GM19467 (cell line): ENCODE results near the gene MGMT.

Experiments used
- ATAC-seq: cut with Tn5 transposase; IDR thresholded peaks from one replicate; pipeline ENCODE4 v1.9.1; 2021; ENCODE audit warnings: mild to moderate bottlenecking, moderate library complexity; ENCODE audit not compliant: unreplicated experiment

Gene MGMT

DNA sequence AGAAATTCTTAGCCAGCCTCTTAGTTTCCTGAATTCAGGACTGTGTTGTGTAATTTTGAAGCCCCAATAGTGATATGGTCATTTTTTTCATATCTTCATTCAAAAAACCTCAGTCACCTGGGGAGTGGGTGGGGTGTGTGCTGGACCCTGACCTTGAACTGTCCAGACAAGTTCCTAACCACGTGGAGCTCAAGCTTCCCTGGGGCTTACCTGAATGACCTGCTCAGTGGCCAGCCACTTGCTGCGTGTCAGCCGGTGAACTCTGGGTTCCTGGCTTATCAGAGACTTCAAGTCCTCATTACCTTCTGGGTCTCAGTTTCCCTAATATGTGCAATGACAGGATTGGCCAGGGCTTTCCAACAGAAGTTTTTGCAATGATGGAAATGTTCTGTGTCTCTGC lies 27.1 kb downstream of the MGMT start:
- ATAC-seq = no peak

DNA sequence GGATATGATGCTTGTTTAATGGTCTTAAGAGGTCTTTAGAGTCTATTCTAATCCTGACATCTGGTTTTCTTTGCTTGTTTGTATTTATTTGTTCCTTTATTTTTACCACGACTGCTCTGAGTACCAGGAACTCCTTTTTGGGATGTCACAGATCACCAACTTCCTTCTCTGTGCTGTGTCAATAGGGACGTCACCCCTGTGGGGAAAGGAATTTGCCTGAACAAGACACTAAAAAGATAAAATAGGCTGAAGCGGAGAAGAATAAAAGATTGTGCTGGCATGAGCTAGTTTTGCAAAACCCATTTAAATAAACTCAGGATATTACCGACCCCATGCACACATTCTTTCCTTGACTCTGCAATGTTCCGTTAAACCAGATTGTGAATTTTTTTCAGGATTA lies 27.7 kb downstream of the MGMT start:
- ATAC-seq = no peak

DNA sequence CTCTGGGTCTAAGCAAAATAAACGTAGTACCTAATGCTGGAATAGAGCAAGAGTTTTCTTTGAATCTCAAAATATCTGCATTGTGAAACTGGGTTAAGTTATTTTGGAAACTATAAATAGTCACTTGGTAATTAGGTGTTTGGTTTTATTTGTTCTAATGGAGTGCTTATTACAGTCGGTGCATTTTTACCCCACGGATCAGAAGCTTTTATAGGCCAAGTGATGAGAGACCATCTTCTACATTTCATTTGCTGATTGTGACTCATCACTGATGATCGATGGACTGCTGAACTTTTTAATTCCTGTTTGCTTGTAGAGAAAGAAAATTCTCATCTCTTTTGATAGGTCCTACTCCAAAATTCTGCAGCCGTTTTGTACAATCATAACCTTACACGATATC lies 28.2 kb downstream of the MGMT start:
- ATAC-seq = no peak

DNA sequence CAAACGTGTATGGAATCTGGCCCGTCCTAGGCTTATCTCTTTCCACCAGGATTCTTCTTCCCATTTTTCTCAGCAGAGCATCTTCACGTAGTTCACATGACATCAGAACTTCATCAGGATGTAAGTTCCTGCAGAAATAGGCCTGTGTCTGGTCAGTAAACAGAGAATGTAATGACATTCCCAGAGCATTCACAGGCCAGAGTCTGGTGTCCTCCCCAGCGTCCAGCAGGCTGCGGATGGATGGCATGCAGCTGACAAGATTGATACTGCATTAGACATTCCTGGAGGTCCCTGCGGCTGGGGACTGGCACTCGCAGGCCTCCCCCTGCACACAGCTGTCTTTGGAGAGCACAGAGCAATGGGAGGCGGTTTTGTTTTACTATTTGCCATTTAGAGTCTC lies 28.7 kb downstream of the MGMT start:
- ATAC-seq = no peak

DNA sequence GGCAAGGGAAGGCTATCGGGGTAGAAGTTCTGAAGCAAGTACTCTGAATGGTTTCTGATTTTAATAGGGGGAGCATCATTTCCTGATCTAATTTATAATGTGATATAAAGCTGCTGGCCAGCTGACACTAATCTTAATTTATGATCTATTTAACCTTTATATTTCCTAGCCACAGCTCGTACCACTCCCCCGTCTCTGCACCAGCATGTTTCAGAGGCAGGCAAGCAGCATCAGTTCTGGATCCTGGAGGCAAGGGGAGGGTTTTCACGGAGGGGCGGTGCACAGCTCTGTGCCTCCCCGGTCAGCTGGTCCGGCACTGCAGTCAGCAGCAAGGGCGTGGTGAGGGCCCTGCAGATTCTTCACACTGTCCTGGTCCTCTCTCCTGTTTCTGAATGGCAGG lies 30.0 kb downstream of the MGMT start:
- ATAC-seq = no peak

DNA sequence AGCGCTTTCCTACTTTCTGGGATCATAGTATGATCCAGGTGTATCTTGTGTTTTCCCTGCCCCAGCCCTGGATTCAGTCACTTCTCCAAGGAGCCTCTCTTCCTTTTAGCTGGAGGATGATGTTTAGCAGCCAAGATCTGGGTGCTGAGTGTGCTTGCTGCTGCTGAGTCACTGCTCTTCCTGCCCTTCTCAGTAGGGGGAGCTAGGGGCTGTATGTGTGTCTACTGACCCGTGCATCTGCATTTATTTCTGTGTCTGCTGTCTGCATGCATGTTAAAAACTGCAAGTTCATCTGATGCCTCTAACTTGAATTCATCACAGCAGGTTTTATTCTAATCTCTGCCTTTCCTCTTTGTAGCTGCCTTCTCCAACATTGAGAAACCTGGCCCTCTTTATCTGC lies 31.6 kb downstream of the MGMT start:
- ATAC-seq = no peak

DNA sequence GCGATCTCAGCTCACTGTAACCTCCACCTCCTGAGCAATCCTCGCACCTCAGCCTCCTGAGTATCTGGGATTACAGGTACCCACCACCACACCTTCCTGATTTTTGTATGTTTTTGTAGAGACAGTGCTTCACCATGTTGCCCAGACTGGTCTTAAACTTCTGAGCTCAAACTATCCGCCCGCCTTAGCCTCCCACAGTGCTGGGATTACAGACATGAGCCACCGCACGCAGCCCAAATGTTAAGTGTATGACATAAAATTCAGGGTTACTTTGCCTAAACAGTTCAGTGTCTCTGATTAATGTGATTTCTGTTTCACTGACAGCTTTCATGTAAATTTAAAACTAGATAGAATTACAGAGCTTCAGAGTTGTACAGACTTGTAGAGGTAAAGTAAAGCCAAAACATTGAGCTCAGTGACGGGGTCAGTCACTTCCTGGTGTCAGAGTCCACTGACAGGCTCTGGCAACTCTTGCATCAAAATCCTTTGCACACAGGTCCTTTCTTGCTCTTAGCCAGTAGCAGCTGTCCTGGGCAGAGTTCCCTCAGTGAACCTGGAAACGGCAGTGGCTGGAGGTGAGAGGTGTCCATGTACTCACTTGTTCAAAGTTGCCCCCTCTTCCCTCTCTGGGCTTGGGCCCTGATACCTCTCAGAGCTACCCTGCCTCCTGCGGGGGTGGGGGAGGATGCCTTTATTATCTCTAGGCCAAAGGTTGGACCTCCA lies 33.7 kb downstream of the MGMT start:
- no peak for ATAC-seq

DNA sequence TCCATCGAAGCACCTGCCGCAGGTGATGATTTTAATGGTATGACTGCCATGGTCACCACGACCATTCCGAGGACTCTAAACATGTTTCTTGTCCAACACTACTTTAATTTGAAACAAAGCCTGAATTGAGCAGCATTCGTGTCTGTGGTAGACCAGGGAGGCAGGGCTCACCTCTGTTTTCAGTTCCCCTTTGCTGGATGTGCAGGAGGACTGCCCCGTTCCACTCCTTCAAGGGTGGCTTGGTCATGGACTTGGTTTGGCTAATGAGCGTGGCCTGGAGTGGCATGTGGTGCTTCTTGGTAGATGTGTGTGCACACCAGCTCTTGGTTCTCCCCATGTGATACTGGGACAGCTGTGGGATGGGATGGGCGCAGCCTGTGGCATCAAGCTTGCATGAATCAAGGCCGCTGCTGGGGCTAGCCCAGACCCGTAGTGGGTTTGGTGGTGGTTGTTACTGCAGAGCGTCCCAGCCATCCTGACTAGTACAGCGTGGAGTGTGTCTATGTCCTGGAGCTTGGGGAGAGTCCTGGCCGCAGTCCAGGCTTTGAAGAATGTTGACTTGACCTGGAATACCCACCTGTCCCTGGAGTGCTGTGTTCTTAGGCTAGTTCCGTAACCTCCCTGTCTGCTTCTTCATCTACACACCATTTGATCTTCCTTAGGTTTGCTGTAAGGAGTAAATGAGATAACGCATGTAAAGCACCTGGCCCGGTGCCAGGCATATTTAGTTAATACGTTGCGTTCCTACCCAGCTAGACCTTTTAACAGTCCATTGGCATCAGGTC lies 34.8 kb downstream of the MGMT start:
- ATAC-seq = peak; percentile 66

DNA sequence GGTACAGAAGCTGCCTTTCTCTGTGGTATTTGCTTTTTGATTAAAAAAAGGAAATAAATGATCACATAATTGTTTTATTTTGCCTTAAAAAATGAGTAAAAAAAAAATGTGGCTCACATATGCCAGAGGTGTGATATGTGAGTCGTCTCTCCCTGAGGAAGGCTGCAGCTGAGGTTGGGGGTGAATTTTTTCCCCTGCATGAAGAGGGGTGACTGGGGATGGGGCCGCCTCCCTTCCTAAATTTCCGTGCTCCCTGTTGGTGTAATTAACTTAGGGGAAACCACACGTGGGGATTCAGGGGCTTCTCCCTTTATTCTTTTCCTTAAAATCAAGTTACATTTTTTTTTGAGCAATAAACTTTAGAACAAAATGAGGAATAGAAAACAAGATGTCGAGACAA lies 35.4 kb downstream of the MGMT start:
- no peak for ATAC-seq

DNA sequence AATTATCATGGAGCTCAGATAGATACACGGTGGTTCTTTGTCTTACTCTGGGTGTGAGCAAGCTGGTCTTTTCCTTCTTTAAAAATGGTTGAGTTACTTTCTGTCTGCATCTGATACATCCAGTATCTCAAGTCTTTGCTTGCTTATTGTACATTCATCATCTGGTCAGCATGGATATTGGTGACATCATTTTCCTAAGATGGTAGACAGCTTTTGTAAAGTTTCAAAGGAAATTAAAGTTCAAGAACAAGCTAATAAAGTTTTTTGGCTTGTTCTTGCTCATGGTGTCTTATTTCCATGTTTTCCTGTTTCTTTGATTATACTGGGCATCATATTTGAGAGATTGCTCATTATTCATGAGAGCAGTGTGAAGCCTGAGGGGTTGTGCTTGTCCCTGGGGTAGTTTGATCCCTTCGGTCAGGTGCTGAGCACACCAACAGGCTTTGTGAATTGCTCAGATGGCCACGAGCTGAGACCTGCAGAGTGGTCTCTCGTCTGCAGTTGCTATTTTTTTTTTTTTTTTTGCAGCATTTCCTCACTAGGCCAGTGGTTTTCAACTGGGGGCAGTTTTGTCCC lies 38.5 kb downstream of the MGMT start:
- ATAC-seq = no peak

DNA sequence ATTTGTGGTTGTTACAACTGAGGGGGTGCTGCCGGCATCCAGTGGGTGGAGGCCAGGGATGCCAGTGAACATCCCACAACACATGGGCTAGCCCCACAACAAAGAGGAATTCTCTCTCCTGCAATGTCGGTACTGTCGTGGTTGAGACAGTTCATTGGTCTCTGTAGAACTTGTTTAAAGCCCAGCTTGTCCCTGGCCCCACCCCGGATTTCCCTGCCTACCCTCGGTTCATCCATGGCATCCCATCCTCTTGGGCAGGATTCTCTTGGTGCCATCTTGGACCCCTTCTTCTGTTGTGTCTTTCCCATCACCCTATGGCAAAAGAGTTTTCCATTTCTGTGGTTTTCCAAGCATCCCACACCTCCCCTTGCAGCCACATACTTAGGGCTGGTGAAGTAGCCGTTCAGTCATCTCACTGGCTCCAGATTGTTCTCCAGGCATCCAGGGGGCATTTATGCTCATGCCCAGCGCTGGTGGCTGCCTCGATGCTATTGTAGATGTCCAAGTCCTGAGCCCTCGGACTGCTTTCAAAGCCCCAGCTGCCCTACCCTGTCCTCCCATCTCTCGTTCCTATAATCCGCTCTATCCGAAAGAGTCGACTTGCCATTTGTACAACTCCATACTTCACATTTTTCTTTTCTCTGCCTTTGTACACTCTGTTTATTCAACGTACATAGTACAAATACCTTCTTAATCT lies 39.2 kb downstream of the MGMT start:
- no peak for ATAC-seq

DNA sequence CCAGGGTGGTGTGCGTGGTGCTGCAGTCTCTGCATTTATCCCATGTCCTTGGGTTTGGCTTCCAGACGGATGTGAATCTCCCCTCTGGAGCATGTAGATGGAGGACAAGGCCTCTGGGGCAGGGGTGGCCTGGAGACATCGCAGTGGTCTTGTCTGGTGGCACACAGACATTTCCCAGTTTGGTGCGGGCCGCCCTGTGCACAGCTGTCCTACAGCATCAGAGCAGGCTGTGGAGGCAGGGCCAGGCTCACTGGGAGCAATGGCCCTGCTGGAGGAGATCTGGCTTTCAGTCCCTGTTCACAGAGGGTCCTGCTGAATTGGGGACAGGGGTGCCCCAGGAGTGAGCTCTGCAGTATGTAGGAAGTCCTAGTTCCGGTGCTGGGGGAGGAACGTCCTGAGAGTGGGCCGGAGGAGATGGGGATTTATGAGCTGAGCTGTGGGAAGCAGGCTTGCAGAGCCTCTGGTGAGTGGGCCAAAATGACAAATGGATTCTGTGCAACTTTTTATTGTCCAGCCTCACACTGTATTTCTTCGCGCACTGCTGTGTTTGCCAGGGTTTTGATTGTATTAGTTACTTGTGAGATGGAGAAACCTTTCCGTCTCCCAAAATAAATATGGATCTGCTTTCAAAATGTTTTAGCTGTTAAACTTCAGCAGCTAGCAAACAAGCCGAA lies 40.3 kb downstream of the MGMT start:
- no peak for ATAC-seq

DNA sequence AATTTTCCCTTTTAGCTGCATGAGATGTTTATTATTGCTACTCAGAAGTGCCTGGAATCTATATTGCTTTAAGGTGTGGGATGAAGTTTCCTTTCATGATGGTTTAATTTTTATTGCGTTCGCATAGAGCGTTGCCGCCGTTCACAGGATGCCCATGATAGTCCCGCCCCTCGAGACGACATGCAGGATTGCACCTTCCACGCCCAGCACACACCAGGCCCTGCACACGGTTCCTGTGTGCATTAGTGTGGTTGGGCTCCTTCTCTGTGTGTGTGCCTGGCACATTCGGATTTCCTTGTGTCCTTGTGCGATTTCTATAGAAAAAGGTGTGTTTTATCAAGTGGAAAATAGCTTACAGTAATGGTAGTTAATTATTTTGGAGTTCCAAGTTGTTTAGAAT lies 42.1 kb downstream of the MGMT start:
- ATAC-seq = no peak

DNA sequence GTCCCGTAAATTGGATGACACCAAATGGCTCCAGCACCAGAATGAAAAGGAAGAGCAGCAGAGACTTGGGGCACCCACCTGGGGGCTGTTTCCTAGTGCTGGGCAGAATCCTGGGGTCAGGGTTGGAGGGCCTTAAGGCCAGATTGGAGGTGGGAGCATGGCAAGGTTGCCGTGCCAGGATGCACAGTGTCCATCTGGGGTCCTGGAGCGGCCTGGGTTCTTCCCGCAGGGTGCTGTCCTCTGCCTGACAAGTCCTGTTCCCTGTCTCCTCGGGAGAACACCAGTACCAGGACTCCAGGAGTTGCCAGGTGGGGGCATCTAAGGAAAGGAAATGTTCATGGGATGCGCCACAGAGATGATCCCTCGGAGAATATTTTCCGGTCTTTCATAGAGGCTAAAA lies 42.8 kb downstream of the MGMT start:
- ATAC-seq = no peak

DNA sequence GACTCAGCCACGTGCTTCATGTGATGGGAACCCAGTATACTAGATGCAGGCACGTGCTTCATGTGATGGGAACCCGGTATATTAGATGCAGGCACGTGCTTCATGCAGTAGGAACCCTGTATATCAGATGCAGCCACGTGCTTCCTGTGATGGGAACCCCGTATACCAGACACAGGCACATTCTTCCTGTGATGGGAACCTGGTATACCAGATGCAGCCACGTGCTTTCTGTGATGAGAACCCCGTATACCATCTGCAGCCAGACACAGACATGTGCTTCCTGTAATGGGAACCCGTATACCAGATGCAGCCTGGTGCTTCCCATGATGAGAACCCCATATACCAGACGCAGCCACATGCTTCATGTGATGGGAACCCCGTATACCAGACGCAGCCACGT lies 44.0 kb downstream of the MGMT start:
- ATAC-seq = no peak

DNA sequence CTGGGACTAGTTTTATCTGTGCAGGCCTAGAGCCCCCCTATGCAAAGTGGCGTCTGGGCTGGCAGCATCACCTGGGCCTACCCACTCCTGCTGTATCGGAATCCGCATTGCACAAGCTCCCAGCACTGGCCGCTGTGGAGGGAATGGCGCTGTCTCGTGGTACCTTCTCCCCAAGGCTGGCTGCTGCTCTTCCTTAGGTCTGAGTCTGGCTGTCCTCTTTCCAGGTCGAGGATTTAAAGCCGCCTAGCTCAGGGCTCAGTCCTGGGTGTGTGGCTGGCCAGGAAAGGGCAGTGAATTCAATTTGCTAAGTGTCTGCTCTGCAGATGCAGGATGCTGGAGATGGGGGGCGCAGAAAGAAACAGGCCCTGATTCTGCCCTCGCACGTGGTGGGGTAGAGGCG lies 44.7 kb downstream of the MGMT start:
- no peak for ATAC-seq

DNA sequence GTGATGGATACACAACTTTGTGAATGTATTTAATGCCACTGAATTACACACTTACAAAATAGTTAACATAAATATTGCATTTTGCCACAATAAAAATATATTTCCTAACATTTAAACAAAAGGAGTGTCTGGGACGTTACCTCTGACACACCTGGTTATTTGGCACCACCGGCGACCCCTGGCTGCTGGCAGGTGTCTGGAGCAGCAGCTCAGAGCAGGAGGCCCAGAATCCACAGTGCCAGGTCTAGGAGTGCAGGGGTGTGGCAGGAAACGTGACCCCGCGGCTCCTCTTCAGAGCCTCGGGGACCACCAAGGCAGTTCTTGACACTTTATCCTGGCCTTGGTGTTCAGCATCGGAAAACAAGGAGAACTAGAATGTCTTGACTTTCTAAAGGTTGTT lies 46.3 kb downstream of the MGMT start:
- no peak for ATAC-seq

DNA sequence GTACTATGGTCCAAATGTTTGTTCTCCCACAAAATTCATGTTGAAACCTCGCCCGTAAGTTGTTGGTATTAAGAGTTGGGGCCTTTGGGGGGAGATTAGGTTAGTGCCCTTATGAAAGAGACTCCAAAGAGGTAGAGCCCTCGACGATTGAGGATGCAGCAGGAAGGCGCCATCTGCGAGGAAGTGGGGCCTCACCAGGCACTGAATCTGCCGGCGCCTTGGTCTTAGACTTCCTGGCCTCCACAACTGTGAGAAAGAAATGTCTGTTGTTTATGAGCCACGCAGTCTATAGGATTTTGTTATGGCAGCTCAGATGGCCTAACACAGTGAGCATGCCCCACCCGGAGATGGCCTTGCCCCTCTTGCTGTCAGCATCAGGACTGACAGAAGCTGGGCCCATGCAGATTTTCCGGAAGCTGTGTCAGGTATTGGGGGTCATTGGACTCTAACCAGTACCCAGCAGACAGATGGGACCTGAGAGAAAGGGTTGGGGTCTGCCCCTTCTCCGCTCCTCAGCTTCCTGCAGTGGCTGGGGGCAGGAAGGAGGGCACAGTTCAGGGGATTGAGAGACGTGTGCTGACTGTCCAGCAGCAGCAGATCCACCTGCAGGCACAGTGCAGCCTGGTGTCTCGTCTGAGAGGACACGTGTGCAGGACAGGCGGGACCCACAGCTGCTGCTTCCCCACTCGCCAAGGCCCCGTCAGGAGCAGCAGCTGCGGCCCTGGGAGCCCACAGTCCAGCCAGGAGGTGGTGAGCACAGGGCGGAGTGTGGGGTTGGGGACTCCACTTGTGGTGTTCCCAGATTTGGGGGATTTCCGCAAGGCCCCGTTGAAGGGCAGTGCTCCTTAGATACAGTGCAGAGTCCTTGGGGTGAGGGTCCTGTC lies 47.8 kb downstream of the MGMT start:
- no peak for ATAC-seq

DNA sequence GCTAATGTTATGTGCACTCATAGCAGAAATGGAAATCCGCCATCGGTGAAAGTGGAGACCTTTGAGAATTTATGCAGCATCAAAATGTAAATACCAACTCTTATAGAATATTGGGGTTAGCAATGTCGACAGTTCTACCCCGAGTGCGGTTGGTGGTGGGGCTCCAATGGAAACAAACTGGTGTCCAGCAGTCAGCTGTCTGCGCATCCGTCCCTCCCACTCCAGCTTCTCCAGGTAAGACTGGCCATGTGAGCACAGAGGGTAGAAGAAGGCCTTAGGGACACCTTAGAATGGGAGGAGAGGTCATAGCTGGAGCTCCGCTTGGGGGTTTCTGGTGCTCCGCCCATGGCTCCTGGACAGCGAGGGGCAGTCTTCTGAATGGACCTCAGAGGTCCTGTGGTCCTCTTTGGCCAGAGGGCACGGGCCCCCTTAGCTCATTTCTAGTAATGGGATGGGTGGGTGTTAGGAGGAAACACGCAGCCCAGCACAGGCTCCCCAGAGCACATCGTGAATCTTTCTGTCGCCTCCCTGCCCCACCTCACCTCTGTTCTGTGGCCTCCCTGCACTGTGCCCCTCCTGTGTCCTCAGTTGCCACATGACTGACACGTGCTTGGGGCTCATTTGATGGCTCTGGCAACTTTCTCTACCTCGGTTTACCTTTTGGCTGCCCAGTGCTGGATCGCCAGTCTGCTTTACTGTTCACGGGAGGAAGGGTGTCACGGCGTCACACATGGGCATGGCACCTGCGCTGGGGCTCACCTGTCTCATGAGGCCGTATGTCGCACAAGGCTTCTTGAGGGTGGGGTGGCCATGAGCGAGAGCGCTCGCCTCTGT lies 50.0 kb downstream of the MGMT start:
- ATAC-seq = no peak
